Middle frontal gyrus (tissue), 1 donor: Measurements from ENCODE around the gene SLC30A10.
"Not testable (repeated sequence)": the region's sequence is repeated elsewhere in the genome, so short reads cannot be mapped to it uniquely, and the experiment has no call there.

Experiments
- DNase-seq: peaks from one replicate; pipeline ENCODE4 v3.0.0-alpha.2; 2015; ENCODE audit warnings: low spot score; ENCODE audit errors: extremely low spot score

The SLC30A10 gene

DNA sequence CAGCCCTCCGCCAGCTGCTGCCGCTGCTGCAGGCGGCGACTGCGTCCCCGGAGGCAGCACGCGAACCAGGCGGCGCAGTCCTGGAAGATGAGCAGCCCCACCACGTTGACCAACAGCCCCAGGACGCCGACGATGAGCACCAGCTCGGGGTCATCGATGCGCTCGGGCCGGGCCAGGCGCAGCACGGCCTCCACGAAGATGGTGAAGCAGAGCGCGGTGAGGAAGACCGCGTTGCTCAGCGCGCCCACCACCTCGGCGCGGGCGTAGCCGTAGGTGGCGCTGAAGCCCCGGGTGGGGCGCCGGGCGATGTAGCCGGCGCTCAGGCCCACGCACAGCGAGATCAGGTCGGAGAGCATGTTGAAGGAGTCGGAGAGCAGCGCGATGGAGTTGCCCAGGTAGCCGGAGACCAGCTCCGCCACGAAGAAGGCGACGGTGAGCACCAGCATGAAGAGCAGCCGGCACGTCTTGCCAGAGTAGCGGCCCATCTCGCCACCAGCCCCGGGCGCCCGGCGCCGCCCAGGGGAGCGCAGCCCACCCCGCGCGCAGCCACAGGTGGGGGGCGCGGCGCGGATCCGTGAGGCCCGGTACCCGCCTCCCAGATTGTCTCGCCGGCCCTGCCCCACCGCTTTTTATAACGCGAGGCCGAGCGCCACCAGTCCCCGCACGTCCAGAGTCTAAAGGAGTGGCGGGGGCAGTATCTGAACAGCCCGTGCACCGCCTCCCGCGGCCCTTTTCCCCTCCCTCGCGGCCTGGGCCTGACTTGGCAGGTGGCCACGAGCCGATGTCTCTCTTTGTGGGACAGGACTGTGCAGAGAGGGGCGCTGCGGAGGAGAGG is at the start of gene SLC30A10:
Gene SLC30A10 (minus strand): TSS at position 602 of the 835 bp plus-strand sequence. CDS start 117 bp downstream, at position 485.
- DNase-seq: no peak

- no peak for DNase-seq
These were observed 44.9 kb upstream of the SLC30A10 start for GRCh38 chr1:219973213-219973612.

- no peak for DNase-seq
These were observed 39.0 kb upstream of the SLC30A10 start for GRCh38 chr1:219967361-219967760.

DNA sequence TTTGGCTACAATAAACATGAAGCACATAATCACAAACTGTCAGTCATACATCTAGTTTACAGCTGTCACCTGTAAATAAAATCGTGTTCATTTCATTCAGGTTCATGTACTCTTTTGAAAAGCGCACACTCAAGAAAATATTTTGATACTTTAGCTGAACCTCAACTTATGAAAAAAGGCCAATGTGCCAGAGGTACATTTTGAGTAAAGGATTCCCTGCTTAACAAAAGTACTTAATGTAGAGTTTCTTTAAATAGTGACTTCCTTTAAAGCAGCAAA is 37.7 kb upstream of the SLC30A10 start:
- no peak for DNase-seq

DNA sequence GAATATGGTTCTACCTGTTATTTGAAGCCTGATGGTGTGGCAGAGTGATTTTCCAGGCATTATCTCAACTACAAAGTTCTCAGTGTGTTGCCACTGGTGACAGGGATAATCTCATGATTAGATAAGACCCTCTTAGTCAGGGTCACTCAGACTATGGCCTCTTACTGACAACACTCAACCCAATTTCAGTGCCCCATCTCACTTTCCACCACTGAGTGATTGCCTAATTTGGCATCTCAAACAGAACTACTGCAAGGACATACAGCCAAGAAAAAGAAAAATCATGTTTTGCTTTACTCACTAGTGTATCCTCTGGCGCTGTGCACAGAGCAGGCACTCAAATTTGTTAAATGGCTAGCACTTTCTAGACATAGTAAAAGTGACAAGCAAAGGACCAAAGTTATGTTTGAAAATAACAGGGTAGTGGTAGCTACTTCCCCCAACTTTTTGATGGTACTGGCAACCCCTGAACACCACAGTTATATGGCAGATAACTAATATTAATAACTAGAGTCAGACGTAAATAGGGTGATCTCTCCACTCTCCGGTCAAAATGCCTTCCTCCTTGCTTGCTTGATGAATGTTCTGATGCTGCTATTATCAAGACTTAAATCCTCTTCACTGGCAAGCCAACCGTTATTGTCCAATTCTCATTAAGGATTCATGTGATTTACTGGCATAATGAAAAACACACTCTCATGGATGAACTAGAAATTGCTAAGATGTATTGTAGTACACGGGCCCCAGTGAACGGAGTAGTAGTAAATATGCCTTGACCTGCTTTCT is 37.1 kb upstream of the SLC30A10 start:
- no peak for DNase-seq

DNA sequence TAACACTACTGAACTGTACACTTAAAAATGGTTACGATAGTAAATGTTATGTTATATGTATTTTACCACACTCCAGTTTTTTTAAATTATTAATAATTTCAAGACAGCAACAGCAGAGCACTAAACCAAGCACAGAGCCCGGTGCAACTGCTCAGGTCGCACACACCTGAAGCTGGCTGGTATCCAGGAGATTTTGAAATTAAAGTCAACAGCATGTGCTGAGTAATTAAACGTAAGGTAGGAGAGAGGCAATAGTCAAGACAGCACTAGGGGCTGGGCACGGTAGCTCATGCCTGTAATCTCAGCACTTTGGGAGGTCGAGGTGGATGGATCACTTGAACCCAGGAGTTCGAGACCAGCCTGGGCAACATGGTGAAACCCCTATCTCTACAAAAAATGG is 35.1 kb upstream of the SLC30A10 start:
- no peak for DNase-seq

DNA sequence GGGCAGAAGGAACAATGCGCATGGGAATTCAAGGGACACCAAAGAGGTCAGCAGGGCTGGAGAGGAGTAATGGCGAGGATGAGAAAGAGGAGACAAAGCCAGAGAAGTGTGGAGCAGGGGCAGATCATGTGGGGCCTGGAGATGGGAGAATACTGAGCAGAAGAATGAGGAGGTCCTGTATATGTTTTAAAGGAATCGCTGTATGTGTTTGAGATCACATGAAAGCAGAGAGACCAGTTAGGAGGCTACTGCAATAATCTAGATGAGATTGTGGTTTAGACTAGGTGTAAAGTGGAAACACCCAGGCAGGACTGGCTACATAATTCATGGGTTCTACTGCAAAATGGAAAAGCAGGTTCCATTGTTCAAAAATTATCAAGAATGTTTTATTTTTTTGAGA is 33.3 kb upstream of the SLC30A10 start:
- DNase-seq: no peak

GRCh38 chr1:219959540-219960203 is 31.3 kb upstream of the SLC30A10 start:
- DNase-seq: no peak

DNA sequence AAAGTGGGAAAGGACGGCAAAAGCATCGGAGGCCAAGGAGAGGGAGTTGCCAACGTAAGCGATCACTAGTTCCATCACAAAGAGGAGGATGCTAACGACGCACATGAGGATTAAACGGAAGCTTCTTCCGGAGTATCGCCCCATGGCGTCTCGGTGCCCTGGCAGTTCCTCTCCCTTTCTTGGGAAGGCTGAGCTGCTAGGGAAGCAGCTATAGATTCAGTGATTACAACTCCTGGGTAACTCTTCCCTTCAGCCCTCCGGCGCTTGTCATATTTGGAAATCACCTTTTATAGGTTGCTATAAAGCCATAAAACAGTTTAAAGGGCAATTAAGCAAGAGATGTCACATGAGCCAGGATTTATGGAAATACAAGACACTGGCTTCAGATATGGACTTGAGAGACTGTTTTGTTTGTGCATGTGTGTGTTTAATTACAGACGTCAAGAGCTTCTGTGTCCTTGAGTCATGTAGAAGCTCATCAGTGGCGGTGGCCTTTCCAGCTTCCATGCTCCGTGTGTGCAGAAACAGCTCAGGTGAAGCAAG is 30.6 kb upstream of the SLC30A10 start:
- DNase-seq: no peak

DNA sequence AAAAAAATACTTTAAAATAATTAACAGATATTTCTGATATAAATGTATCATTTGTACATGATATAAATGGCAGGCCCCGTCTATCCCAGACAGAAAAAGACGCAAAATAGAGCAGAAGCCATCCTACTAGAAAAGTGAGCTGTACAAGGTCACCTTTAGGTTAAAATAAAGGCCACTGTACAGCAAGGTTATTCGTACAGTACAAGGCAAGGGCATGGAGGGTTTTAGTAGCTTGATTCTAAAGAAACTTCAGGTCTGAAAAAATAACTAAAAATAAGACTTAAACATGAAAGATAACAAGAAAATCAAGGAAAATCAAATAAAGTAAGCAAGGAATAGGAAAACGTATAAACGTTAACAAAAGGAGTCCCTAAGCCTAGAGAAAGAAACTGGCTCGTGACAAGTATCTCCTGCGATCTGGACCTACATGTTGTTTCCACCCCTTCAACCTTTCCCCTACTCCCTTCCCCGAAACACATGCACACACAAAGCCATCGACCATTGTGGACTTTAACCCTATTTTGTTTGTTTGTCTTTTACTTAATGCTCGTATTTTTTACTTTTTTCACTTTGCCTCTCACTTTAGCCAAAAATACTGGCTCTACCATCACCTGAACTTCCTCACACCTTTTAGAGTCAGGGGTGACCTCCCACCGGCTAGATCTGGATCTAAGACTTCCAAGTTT is 26.5 kb upstream of the SLC30A10 start:
- no peak for DNase-seq

- no peak for DNase-seq
These were observed 25.7 kb upstream of the SLC30A10 start for GRCh38 chr1:219954052-219954451.

DNA sequence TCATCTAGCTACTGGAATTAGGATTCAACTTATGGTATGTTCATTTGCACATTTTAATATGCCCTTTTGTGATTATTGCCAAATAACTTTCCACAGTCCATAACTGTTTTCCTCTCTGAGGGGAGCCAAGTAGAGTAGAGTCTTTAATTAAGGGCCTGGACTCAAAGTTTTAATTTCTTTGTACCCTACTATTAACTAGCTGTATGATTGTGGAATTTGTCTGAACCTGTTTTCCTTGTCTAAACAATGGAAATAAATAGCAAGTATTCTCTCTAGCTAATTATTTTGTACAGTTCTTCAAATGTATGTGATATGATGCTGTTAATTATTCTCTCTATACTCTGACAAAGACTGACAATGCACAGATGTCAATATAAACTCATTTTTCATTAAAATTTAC is 24.0 kb upstream of the SLC30A10 start:
- DNase-seq: no peak

DNA sequence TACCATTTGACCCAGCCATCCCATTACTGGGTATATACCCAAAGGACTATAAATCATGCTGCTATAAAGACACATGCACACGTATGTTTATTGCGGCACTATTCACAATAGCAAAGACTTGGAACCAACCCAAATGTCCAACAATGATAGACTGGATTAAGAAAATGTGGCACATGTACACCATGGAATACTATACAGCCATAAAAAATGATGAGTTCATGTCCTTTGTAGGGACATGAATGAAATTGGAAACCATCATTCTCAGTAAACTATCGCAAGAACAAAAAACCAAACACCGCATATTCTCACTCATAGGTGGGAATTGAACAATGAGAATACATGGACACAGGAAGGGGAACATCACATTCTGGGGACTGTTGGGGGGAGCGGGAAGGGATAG is 20.9 kb upstream of the SLC30A10 start:
- not testable (repeated sequence) for DNase-seq

DNA sequence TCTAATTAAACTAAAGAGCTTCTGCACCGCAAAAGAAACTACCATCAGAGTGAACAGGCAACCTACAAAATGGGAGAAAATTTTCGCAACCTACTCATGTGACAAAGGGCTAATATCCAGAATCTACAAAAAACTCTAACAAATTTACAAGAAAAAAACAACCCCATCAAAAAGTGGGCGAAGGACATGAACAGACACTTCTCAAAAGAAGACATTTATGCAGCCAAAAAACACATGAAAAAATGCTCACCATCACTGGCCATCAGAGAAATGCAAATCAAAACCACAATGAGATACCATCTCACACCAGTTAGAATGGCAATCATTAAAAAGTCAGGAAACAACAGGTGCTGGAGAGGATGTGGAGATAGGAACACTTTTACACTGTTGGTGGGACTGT is 20.4 kb upstream of the SLC30A10 start:
- not testable (repeated sequence) for DNase-seq

DNA sequence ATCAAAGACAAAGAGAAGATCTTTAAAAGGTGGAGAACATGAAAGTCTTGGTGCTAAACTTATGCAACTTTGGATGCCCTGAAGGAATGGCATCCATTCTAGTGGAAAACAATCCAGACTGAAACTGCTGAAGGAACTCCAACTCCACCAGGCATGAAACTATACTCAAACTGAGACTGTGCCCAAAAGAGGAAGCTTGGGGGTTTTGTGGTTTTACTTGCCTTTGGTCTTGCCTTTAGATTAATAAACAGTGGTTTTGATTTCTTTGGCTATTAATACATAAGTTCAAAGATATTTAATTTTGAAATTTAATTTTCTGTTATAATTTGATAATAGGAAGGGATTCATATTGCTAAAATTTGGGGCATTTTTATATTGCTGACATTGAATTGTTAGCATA is 17.4 kb upstream of the SLC30A10 start:
- no peak for DNase-seq

DNA sequence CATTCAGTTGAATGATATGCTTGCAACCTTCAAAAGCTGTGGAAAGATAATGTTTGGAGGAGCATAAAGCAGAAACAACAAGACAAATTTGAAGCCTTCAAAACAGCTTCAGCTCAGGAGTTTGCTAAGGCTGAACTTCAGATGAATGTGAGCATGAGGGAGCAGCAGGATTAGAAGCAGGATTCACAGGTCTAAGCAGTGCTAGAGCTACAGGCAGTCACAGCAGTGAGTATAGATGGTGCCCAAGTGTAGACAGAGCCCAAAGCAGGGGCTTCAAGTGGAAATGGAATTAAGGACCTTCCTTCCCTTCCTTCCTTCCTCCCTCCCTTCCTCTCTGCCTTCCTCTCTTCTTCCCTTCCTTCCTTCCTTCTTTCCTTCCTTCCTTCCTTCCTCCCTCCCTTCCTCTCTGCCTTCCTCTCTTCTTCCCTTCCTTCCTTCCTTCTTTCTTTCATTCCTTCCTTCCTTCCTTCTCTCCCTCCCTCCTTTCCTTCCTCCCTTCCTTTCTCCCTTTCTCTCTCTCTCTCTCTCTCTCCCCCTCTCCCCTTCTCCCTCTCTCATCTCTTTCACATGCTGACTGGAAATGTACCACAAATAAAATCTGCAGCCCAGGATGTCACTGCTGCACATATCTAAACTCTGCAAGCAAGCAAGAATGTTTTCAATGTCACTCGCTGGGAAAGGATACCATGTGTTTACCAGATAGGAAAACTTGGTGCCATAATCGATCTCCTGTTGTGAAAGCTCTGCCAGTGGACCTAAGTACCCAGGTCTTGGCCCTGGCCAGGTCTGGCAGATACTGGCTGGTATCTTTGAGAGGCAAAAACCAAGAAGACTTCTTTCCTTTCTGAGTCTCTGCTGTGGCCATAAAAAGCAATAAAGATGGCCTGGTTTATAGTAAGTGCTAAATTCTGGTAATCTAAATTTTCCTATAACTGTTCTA is 13.1 kb upstream of the SLC30A10 start:
- no peak for DNase-seq

DNA sequence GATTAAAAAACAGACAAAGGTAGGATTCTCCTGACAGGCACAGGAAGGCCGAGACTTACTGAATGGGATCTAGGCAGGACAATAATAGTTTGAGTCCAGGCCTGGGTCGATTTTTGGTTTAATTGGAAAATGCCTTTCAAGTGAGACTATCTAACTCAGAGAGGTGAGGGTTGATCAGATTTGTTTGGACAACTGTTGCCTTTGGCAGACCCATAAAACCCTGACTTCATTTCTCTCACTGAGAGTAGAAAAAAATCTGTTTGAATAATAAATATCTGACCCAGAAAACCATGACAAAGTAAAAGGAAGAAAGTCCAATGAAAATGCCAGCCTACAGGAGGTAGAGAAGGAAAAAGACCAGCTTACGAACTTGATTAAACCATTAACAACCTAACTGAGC is 12.3 kb upstream of the SLC30A10 start:
- no peak for DNase-seq

- DNase-seq: no peak
These were observed 10.3 kb upstream of the SLC30A10 start for GRCh38 chr1:219938706-219939105.

GRCh38 chr1:219933763-219934162 is 5.4 kb upstream of the SLC30A10 start:
- DNase-seq: not testable (repeated sequence)

GRCh38 chr1:219931033-219931432 is 2.7 kb upstream of the SLC30A10 start:
- no peak for DNase-seq
